Loucy (cell line): ENCODE results near the gene MZF1.

Source experiments
- CTCF ChIP-seq: fragments of 200-600 bp; sonication (generic); conservative IDR thresholded peaks from 2 replicates; pipeline ENCODE4 v1.5.1; 2014; ENCODE audit warnings: mild to moderate bottlenecking, antibody characterized with exemption, low read length
- EZH2phosphoT487 ChIP-seq: fragments of 200-600 bp; IDR thresholded peaks from 2 replicates; pipeline ENCODE4 v1.6.1; 2018; ENCODE audit warnings: antibody characterized with exemption, mild to moderate bottlenecking, moderate library complexity, borderline replicate concordance

GRCh38 chr19:58544591-58545285 lies 28.4 kb downstream of the MZF1 start:
- TF ChIP-seq CTCF, result no peak
- no peak for TF ChIP-seq EZH2phosphoT487
